GM18867 (cell line): Measurements from ENCODE around the gene BCHE.
"Not testable (repeated sequence)": the region's sequence is repeated elsewhere in the genome, so short reads cannot be mapped to it uniquely, and the experiment has no call there.

Experiments
- ATAC-seq: cut with Tn5 transposase; IDR thresholded peaks from one replicate; pipeline ENCODE4 v1.9.1; 2021; ENCODE audit warnings: mild to moderate bottlenecking, moderate library complexity; ENCODE audit not compliant: unreplicated experiment

The BCHE gene

GRCh38 chr3:165817160-165817709 is 20.0 kb downstream of the BCHE start:
- no peak for ATAC-seq

- no peak for ATAC-seq
Observed at GRCh38 chr3:165816209-165816608, 21.0 kb downstream of the BCHE start.

- ATAC-seq, result peak; percentile 68
Observed at GRCh38 chr3:165815682-165816081, 21.5 kb downstream of the BCHE start.

GRCh38 chr3:165814380-165814779 is 22.8 kb downstream of the BCHE start:
- ATAC-seq, result no peak

- not testable (repeated sequence) for ATAC-seq
Observed at GRCh38 chr3:165807937-165808336, 29.3 kb downstream of the BCHE start.

- ATAC-seq, result peak; percentile 93
Observed at GRCh38 chr3:165805946-165806561, 31.2 kb downstream of the BCHE start.

DNA sequence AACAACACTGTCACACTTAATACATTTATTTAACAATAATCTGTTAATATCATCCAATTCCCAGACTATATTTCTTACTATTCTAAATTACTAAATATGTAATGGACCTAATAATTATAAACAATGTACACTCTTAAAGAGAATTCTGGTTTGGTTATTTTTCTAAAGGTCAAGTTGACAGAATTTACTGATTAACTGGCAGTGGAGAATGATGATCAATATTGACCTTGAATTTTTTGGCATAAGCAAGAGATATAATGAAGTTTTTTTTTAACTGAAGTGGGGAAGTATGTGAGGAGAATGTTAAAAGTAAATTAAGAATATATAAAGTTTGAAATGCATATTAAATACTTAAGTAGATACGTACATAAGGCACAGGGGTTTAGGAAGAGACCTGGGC is 33.8 kb downstream of the BCHE start:
- ATAC-seq, result no peak

DNA sequence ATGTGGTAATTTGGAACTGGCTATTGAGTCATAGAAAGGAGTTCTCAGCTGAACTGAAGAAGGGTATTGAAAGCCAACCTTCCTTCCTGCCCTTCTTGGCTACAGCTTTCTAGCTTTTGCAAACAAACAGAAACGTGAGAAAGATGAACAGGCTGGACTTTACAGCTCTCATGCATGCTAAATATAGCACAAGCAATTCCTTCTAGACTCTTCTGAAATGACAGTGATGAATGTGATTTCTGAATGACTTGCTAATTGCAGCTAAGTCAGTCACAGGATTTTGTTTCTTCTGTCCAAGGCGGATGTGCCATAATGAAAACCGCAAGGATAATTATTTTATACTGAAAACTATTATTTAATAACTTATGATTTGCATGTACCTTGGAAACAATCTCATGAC is 36.3 kb downstream of the BCHE start:
- peak; percentile 66 for ATAC-seq

GRCh38 chr3:165799026-165799425 is 38.2 kb downstream of the BCHE start:
- ATAC-seq, result no peak

- ATAC-seq, result no peak
Observed at GRCh38 chr3:165797551-165797950, 39.7 kb downstream of the BCHE start.

GRCh38 chr3:165796701-165797100 is 40.5 kb downstream of the BCHE start:
- ATAC-seq, result no peak

- peak; percentile 48 for ATAC-seq
Observed at GRCh38 chr3:165788531-165788930, 48.7 kb downstream of the BCHE start.

GRCh38 chr3:165786013-165786412 is 51.2 kb downstream of the BCHE start:
- no peak for ATAC-seq

DNA sequence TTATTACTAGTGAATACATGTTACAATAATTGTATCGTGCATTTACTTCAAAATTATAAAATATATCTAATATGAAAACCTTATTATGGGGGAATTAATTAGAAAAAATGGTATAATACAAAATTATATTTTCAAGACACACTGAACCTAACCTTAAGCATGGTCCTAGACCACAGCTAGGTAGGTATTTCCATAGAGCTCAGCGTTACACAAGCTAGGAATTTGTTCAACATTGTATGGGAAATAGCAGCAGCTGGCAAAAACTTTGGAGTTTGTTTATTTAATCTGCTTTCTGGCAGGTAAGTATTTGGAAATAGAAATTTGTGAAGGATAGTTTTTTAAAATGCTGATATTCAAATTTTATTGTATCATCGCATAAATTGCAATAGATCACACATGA is 52.9 kb downstream of the BCHE start:
- no peak for ATAC-seq

- no peak for ATAC-seq
Observed at GRCh38 chr3:165783383-165783782, 53.8 kb downstream of the BCHE start.

DNA sequence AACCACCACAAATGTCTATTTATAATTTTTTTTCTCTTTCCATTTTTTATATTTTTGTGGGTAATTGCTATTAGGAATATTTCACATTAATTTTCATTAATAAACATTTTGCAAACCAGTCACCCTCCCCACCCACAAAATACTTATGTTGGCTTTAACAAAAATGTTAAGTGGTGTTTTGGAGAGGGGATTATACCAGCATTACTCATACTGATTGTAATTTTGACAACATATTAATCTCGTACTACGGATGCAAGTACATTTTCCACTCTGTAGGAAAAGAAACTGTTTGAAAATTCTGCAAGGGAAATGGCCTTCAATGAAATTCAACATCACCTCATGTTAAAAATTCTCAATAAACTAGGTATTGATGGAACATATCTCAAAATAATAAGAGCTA is 58.3 kb downstream of the BCHE start:
- no peak for ATAC-seq

- ATAC-seq, result no peak
Observed at GRCh38 chr3:165778456-165778855, 58.8 kb downstream of the BCHE start.

DNA sequence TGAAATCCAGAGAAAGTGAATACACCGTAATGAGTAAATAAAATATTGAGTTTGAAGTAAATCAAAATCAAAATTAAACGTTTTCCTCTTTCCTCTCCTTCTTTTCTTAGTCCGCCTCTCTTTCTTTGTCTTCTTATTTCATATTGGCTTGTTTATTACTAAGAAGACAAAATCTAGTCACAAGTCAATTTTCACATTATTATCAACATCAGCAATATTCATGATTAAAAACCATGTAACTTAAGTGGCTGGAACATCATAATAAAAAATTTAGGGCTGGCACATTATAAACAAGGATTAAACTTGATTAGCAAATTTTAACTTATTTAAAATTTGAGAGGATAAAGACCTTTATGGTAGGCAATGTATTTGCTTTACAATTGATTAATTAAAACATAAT is 61.4 kb downstream of the BCHE start:
- no peak for ATAC-seq

- no peak for ATAC-seq
Observed at GRCh38 chr3:165770781-165771180, 66.4 kb downstream of the BCHE start.

GRCh38 chr3:165768680-165769079 is 68.5 kb downstream of the BCHE start:
- no peak for ATAC-seq

GRCh38 chr3:165759041-165759440 is 78.2 kb downstream of the BCHE start:
- no peak for ATAC-seq

- ATAC-seq, result no peak
Observed at GRCh38 chr3:165755571-165755970, 81.7 kb downstream of the BCHE start.
